Activated CD4-positive, alpha-beta T cell treated with anti-CD3 and anti-CD28 coated beads for 1 hour (primary cell): ENCODE data around the gene EMC8.
"Not testable (repeated sequence)": the region's sequence is repeated elsewhere in the genome, so short reads cannot be mapped to it uniquely, and the experiment has no call there.

Experiments
- DNase-seq: peaks from one replicate; pipeline ENCODE4 v3.0.0-alpha.2; 2020

EMC8 gene

DNA sequence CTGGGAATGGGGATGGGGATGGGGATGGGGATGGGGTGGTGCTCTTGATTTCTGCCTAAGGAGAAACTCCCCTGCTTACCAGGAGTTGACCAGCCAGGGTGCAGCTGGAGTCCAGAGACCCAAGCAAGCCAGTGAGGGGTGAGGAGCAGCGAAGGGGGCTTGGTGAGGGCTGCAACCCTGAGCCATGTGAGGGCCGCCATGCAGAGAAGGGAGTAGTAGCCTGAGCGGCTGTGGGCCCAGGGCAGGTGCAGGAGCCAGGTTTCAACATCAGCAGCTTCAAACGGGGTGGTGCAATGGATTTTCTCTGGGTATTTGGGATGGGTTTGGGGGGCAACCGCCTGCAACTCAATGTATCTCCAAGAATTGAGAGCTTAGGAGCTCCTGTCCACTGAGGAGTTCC is 35.4 kb upstream of the EMC8 start:
- no peak for DNase-seq

DNA sequence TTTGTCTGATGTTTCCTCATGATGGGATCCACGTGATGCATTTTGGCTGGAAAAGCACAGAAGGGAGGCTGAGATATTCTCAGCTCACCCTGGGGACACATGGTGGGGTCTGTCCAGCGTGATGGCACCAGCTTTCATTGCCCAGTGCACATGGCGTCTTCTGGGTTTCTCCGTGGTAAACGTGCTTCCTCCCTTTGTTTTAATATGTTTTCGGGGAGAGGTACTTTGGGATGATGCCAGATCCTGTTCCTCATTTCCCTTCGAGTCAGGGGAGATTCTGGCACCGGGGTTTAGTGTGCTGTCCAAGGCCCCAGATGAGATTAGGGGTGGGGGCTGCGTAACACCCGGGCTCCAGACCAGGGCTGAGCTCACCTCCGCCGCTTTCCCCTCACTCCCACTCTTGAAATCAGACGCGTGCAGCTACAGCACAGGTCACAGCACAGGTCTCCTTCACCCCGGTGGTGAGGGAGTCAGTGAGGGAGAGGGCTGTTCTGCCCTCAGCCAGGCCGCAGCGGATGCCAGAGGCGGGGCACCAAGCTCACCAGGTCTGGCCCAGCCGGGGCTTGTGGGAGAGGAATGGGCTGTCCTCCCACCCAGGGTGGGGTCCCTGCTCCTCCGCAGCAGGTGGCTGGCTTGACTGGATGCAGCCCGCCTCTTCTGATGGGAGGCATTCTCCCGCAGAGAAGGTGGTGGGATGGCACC is 34.0 kb upstream of the EMC8 start:
- no peak for DNase-seq

DNA sequence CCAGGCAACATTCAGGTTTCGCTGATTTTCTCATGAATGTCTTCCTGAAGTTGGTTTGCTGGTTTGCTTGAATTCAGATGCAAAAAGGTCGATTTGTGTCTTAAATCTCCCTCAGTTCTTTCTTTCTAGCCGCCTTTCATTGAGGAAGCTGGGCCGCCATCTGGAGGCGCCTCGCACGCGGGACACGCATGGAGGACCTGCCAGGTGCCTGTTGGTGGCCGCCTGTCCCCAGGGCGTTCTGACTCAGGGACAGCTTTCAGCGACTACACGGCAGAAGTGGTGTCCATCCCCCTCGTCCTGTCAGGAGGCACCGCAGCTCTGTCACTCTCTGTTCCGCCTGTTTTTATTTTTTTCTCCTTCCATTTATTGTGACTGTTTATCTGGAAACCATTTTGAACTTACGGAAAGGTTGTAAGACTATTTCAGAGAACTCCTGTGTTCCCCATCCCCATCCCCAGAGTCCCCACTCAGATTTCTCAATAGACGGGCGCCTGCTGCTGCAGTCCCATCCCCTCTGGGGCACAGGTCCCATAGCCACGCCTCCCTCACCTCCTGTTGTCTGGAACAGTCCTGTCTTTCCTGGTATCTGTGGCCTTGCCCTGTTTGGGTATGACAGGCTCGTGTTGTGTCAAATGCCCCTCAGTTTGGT is 33.4 kb upstream of the EMC8 start:
- no peak for DNase-seq

DNA sequence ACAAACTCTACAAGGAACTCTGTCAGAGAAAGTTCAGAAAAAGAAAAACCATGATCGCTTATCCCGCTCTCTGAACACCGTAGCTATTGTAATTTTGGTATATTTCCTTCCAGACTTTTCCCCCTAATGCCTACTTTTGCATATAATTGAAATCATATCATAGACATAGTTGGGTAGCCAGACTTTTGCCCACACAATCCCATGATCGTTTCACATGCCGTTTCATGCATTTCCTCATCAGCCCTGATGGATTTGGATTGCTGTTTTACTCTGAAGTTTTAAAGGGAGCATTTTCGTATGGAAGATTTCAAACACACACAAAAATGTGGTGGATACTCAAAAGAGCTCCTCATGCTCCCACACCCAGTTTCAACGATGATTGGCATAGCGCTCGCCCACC is 31.5 kb upstream of the EMC8 start:
- no peak for DNase-seq

DNA sequence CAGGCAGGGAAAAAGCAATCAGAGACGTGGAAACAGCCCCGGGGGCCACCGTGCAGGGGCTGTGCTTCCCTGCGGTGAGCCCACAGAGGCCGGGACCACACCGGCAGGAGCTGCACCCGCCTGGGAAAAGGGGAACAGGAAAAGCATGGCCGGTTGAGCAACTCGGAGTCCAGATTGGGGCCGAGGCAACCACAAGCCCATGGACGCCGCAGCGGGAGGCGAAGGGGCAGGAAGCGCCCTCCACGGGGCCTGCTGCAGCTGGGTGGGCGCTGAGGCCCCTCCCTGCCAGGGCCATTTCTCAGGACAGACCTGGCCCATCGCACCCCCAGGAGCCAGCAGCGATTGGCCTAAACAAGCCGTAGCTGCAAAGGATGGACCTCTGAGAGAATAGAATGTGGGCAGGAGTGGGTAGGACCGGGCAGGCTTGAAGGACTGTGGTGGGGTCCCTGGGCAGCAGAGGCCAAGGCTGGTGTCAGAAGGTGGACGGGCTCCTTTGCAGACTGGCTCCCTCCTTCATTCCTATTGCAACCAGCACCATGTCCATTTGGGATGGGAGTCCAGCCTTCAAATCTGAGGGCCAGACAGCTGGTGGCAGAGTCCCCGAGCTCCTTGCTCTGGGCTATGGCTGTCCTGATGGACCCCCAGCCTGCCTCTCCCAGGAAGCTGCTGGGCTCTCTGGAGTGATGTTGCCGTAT is 30.6 kb upstream of the EMC8 start:
- DNase-seq, result no peak

DNA sequence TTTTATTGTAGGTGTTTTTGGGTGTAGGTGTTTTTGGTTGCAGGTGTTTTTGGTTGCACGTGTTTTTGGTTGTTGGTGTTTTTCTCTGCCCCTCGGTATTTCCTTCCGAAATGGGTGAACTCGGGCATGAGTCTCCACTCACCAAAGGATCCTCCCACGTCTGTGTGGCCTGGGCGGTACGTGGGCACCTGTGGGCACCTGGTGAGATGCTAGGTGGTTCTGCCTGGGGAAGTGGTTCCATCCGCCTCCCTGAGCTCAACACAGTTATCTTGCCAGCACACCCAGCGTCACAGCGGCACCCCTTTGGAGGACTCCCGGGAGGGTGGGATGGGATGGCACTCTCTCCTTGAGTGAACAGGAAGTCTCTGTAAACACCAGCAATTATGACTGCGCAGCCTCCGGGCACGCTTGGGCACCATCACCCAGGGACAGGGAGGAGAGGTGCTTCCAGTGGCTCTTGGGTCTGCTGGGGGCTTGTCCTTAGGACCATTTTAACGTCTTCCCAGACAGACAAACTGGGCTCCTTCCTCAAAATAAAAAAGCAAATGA is 29.9 kb upstream of the EMC8 start:
- no peak for DNase-seq

DNA sequence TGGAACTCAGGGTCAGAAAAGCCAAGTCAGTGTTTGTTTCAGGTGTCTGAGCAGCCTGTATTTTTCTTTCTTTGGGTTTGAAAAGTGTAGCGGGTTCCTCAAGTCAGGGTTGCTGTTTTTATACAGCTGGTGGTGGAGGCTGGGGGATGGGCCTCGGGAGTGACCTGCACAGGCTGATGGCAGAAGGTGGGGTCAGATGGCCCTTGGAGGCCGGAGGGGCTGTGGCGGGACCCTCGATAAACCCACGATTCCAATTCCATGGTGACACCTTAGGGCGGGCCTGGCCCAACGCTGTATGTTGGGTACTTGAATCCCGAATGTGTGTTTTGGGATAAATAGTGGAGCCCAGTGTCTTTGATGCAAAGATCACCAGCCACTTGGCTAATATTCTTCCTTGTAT is 28.8 kb upstream of the EMC8 start:
- no peak for DNase-seq

DNA sequence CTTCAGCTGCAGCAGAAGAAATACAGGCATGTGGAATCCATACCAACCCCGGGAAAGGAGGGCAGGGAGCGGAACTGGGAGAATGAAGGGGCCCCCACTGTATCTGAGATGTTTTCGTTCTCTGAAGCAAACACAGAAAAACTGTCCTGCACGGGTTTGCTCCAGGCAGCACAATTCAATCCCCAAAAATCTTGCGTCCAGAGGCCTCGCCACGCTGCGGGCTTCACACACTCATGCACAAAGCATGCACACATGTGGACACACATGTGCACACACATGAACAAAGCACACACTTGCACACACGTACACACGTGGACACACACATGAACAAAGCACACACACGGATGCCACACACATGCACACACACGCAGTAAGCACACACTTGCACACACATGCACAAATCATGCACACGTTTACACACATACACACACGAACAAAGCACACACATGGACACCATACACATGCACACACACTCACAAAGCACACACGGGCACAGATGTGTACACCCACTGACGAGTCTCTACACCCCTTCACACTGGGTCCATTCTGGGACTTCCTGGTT is 27.4 kb upstream of the EMC8 start:
- DNase-seq, result no peak

DNA sequence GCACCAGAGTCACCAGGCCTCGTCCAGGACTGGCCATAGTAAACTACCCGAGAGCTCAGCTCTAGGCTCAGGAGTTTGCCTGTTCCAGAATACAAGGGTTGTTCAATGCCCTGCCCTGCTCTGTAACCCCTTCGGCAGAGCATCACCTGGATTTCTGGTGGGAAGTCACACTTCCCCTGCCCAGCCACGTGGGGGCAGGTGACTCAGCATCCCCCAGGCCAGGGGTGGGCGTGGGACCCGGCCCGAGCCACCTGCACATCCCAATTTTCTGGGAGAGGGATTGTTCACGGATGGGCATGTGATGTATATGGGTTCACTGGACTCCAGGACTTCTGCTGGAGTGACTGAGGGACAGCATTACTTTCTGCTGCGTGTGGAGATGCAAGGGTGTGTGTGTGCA is 26.0 kb upstream of the EMC8 start:
- no peak for DNase-seq

DNA sequence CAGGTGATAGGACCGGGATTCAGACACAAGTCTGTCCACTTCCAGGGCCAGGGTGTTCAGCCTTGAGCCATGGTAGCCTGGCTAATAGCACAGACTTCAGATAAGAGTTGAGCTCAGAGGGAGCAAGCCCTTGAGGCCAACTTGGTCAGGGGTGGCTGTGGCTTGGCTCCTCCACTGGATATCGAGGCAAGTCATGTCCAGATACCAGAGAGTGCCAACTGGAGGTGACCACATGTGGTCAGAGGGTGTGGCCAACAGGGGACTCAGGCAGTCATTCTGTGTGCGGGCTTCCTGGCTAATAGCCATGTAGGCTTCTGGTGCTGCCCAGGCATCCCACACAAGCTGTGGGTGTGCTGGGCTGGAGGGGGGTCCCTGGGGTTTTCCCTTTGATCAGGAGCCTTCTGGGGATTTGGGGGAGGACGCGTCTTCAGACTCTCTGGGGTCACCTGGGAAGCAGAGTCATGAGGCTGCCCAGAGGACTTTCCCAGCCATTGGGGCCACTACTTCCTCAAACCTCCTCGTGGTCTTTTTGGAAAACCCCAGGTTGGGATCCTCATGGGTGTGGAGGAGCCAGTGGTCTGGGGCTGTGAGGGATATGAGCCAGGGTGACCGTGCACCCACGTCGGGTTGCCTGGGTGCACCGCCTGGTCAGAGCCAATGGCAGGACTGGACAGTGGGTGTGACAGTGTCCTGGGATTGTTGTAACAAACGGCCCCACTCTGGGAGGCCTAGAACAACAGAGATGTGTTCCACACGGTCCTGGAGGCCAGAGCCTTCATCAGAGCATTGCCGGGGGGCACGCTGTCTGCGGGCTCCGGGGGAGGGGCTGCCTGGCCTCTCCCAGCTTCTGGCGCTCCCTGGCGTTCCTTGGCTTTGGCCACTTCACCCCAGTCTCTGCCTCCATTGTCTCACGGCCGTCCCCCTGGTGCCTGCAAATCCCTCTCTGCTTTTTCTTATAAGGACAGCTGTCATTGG is 25.1 kb upstream of the EMC8 start:
- no peak for DNase-seq

DNA sequence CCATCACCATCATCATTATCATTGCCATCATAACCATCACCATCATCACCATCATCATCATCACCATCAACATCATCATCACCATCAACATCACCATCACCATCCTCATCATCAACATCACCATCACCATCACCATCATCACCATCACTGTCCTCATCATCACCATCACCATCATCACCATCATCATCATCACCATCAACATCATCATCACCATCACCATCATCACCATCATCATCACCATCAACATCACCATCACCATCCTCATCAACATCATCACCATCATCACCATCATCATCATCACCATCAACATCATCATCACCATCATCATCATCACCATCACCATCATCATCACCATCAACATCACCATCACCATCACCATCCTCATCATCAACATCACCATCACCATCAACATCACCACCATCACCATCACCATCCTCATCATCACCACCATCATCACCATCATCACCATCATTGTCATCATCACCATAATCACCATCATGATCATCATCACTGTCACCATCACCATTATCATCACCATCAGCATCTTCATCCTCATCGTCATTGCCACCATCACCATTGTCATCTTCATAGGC is 24.1 kb upstream of the EMC8 start:
- no peak for DNase-seq

DNA sequence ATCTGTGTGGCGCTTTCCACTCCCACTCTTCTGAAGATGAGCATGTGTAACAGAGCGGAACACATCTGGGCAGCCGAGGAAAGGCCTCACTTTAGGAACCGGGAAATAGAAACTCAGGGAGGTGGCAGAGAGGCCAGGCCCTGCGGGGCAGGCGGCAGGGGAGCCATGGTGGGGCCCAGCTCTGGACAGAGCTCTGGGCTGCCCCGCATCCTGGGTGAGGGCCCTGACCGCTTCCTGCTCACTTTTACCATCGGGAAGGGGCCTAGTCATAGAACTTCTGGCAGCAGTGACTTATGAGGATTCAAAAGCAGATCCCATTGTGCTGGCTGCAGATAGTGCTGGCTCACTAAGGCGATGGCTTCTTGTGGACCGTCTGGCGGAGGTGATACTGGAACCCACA is 22.8 kb upstream of the EMC8 start:
- DNase-seq, result no peak

DNA sequence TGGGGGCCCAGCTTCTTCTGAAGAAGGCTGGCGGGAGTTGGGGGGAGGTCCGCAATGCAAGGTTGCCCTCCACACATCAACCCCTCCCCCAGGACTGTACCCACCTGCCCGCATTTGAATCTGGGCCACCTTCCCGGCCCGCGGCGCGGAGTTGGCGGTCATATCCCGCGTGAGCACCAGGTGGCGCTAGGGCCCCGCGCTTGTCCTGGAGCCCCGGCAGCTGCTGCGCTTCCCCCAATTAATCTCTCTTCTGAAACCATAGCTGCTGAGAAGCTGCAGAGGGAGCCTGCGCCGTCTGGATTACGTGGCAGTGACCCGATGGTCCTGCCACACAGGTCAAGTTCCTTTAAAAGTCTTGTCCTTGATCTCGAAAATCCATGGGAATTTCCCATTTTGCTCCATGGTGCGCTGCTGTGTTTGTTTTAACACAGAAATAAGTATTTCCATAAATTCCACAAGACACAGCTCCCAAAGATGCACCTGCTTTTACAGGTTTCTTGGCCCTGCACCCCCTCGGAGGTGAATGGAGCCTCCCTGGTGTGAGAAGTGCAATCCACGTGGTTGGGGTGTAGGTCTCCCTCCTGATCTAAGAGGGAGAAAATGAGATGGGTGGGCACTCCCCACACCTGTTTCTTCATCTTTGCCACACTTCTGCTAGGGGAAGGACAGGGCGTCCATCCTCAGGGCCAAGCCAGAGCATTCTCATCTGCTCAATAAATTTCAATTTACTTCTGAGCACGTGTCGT is 22.2 kb upstream of the EMC8 start:
- DNase-seq, result peak; percentile 72

DNA sequence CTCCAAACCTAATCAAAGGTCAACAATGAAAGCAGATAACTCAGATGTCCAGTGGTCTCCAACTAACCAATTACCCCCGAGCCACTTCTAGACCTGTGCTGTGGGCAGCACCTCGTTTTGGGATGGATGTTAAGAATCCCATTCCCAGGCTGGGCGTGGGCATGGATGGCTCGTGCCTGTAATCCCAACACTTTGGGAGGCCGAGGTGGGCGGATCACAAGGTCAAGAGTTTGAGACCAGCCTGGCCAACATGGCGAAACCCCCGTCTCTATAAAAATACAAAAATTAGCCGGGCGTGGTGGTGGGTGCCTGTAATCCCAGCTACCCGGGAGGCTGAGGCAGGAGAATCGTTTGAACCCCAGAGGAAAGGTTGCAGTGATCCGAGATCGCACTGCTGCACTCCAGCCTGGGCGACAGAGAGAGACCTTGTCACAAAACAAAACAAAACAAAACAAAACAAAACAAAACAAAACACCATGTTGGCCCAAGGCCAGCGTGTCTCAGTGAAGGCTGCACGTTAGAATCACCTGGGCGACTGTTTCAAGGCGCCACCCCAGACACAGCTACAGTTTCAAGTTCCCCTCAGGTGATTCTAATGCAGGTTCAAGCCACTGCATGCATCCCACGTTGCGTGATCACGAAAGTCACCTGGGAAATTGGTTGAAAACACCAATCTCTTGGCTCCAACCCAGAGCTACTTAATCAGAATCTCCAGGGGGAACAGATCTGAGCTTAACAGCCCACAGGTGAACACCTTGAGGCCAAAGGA is 21.4 kb upstream of the EMC8 start:
- DNase-seq, result no peak

DNA sequence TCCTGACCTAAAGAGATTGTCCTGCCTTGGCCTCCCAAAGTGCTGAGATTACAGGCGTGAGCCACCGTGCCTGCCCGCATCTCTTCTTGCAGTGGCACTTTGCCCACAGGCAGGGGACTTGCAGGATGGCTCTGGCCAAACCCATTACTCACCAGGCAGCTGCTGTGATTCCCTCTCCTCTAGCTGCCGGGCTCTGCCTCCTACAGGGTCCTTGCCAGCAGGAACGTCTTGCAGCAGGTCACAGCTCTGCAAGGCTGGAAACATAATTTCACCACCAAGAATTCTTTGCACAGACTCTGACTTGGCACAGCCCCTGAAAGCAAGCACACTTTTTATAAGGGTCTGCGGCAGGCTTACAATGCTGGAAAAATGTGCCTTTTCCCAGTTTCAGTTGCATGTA is 20.4 kb upstream of the EMC8 start:
- DNase-seq, result no peak

DNA sequence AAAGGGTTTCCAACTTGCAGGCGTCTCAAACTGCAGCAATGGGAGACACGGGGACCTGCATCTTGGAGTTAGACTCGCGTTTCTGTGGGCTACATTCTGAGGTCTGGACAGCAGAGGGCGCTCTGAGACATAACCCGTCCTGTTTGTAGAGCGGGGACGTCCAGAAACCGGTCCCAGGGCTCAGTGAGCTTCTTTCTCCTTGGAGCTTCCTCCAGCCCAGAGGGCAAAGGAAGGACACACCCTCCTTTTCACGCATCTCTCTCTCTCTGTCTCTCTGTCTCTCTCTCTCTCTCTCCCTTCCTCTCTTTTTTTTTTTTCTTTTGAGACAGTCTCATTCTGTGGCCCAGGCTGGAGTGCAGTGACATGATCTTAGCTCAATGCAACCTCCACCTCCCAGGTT is 19.9 kb upstream of the EMC8 start:
- DNase-seq, result peak; percentile 70

DNA sequence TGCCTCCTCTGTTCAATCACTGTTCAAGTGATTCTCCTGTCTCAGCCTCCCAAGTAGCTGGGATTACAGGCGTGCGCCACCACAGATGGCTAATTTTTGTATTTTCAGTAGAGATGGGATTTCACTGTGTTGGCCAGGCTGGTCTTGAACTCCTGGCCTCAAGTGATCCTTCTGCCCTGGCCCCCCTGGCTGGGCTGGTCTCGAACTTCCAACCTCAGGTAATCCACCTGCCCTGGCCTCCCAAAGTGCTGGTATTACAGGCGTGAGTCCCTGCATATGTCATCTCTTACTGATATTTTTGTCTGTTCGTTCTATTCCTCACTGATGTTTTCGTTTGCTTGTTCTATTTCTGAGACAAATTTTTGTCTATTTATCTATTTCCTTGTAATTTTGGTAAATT is 17.9 kb upstream of the EMC8 start:
- not testable (repeated sequence) for DNase-seq

DNA sequence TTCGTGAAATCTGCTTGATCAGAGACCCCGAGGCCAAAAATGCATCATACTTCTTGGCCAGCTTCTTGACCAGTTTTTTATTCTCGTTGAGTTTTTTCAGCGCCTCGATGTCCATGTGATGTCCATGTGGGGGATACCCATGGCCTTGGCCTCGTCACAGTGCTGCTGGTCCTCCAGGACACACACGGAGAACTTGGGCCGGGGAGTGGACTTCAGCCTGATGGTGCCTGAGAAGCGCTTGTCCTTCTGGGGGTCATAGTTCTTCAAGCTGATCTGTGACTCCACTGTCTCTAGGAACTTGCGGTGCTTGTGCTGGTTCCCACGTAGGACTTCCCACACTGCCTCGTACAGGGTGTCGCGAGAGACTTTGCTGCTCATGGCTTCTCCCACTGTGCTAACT is 16.8 kb upstream of the EMC8 start:
- DNase-seq, result no peak

DNA sequence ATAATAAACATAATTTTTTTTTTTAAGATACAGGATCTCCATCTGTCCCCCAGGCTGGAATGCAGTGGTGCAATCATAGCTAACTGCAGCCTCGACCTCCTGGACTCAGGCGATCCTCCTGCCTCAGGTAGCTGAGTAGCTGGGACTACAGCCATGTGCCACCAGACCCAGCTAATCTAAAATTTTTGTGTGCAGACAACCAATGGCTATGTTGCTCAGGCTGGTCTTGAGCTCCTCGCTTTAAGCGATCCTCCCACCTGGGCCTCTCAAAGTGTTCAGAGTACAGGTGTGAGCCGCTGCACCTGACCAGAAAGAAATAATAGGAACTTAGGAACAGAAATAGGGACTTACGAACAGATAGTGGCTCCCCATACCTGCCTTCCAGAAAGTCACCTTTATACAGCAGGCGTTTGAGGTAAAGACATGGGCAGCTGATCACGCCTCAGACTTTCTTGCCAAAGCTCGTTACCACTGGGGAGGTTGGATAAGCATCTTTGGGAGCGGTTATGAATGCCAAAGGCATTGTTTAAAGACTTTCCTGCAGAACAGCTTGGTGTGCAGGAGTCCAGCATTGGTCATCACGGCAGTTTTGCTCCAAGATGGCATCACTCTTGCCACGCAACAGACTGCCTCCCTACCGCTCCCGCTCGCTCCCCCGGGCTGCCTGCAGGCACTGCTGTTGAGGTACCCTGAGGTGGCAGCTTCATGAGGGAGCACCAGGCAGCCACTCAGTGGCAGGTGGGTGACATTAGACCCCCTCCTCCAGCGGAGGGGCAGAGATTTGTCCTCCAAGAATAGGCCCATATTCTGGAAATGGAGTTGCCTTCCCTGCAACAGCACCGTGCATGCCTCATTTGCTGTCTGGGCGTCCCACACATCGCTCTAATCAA is 13.7 kb upstream of the EMC8 start:
- DNase-seq, result no peak
